Left lung (tissue), 10 donors: ENCODE measurements around the gene MARCHF2. TPM values are rescaled to one million over a fixed set of nuclear protein-coding genes. Genes with fewer than 3 reads are reported as not detected.
A peak's percentile ranks its signal among the peaks of the same experiment; 100 is the strongest.

Experiments
- ATAC-seq: fragments of 200-7000 bp; cut with Tn5 transposase; one replicate; pipeline ENCODE4 v1.9.1; 2020; ENCODE audit warnings: moderate library complexity
- DNase-seq, 4 donors: peaks; one replicate each; pipeline ENCODE4 v3.0.0-alpha.2; 2013 to 2020
- H3K27ac ChIP-seq, 2 donors: fragments of 200-600 bp; sonication (generic) in 1 of 2; one replicate each; pipeline versions ENCODE4 v1.5.0 to v1.8.0; 2020 to 2021
- H3K27me3 ChIP-seq, 2 donors: fragments of 200-600 bp; sonication (generic) in 1 of 2; one replicate each; pipeline versions ENCODE4 v1.5.0 to v1.8.0; 2020 to 2021
- H3K36me3 ChIP-seq, 2 donors: fragments of 200-600 bp; sonication (generic) in 1 of 2; one replicate each; pipeline versions ENCODE4 v1.5.0 to v1.8.0; 2020 to 2021
- H3K4me1 ChIP-seq, 2 donors: fragments of 200-600 bp; one replicate each; pipeline ENCODE4 v1.8.0; 2021
- H3K4me3 ChIP-seq, 2 donors: fragments of 200-600 bp; sonication (generic) in 1 of 2; one replicate each; pipeline versions ENCODE4 v1.5.0 to v1.8.0; 2020 to 2021; ENCODE audit warnings: mild to moderate bottlenecking in 1 of 2
- H3K9me3 ChIP-seq, 2 donors: fragments of 200-600 bp; sonication (generic) in 1 of 2; one replicate each; pipeline versions ENCODE4 v1.5.0 to v1.8.0; 2020 to 2021
- CTCF ChIP-seq, 2 donors: fragments of 200-600 bp; sonication (generic) in 1 of 2; IDR thresholded peaks; one replicate each; pipeline versions ENCODE4 v1.5.0 to v1.8.0; 2021; ENCODE audit warnings: antibody characterized with exemption in 2 of 2
- intact Hi-C, 2 donors: fragments of 100-400 bp; cut with DNase I; formaldehyde crosslinking; loops; one replicate each; pipeline versions ENCODE4 v1.11.2 to v1.14.2; 2022
- polyA plus RNA-seq, 6 donors: library from polyadenylated mRNA; unstranded; fragments of 120-200 nt; gene quantifications; one replicate each; pipeline ENCODE4 v1.2.1, GENCODE V29; 2013; ENCODE audit not compliant: insufficient read length in 6 of 6
- total RNA-seq, 2 donors: library from RNA; stranded (reverse); fragmentation: NEBNext Ultra II Directional; extraction: Animal tissue kit (Norgen Biotek cat#: 25700); gene quantifications; one replicate each; pipeline ENCODE4 v1.2.1, GENCODE V29; 2021
- donor health status: DM: no; HTN: yes; CAD: no.
- donor health status: DM: no; HTN: no; CAD: no.

Gene MARCHF2
- total and polyA plus RNA-seq, 8 donors: 9.1 to 54.6 (median 12.5) TPM

- Histone ChIP-seq H3K4me1 (peaks cover 48 to 92% of the 10 kb centered on the region in 2 donors), H3K4me3 (no peak overlapping the region), H3K36me3 (peaks cover 0 to 42% of the 10 kb centered on the region in 2 donors), H3K9me3 (no peaks in the 10 kb centered on the region), H3K27ac (no peak overlapping the region), H3K27me3 (no peaks in the 10 kb centered on the region)
- DNase-seq (no peak), ATAC-seq (no peak)
- no peak for TF ChIP-seq CTCF (IDR thresholded peaks at IDR 0.05)
- intact Hi-C loops: no loop called here
Measured at GRCh38 chr19:8457209-8457608, 44.1 kb downstream of the MARCHF2 start.

- H3K36me3 ChIP-seq: peaks cover 0 to 40% of the 10 kb centered on the region in 2 donors
- no peaks in the 10 kb centered on the region for H3K9me3 ChIP-seq
- no peak for TF ChIP-seq CTCF (IDR thresholded peaks at IDR 0.05)
- no peak overlapping the region for H3K27ac ChIP-seq
- intact Hi-C loops: no loop called here
- H3K4me3 ChIP-seq: no peak overlapping the region
- DNase-seq: no peak
- H3K4me1 ChIP-seq: peaks cover 41 to 91% of the 10 kb centered on the region in 2 donors
- ATAC-seq: no peak
- H3K27me3 ChIP-seq: no peaks in the 10 kb centered on the region
Measured at GRCh38 chr19:8457827-8458226, 44.7 kb downstream of the MARCHF2 start.

- peaks cover 38 to 91% of the 10 kb centered on the region in 2 donors for H3K4me1 ChIP-seq
- peak in 1 of 4 donors; percentile 53 for DNase-seq
- no peak overlapping the region for H3K4me3 ChIP-seq
- no peak for TF ChIP-seq CTCF (IDR thresholded peaks at IDR 0.05)
- intact Hi-C loops: no loop called here
- ATAC-seq: peak; percentile 80
- H3K9me3 ChIP-seq: no peaks in the 10 kb centered on the region
- no peaks in the 10 kb centered on the region for H3K27me3 ChIP-seq
- H3K27ac ChIP-seq: no peak overlapping the region
- H3K36me3 ChIP-seq: peaks cover 0 to 39% of the 10 kb centered on the region in 2 donors
Measured at GRCh38 chr19:8458380-8458779, 45.3 kb downstream of the MARCHF2 start.

GRCh38 chr19:8459095-8459494 lies 46.0 kb downstream of the MARCHF2 start:
- DNase-seq: no peak
- H3K27me3 ChIP-seq: no peaks in the 10 kb centered on the region
- peaks cover 38 to 90% of the 10 kb centered on the region in 2 donors for H3K4me1 ChIP-seq
- ATAC-seq: peak; percentile 8
- peak overlapping the region; percentile 6 to 44 for H3K27ac ChIP-seq
- H3K9me3 ChIP-seq: no peaks in the 10 kb centered on the region
- peaks cover 0 to 46% of the 10 kb centered on the region in 2 donors for H3K36me3 ChIP-seq
- H3K4me3 ChIP-seq: no peak overlapping the region
- intact Hi-C loops: no loop called here
- TF ChIP-seq CTCF (IDR thresholded peaks at IDR 0.05): no peak

- no peak overlapping the region for H3K4me3 ChIP-seq
- H3K9me3 ChIP-seq: no peaks in the 10 kb centered on the region
- intact Hi-C loops: no loop called here
- DNase-seq (no peak), ATAC-seq (peak; percentile 77)
- H3K36me3 ChIP-seq: peaks cover 0 to 52% of the 10 kb centered on the region in 2 donors
- H3K27ac ChIP-seq: peak overlapping the region; percentile 6 to 44
- H3K4me1 ChIP-seq: peaks cover 38 to 84% of the 10 kb centered on the region in 2 donors
- no peaks in the 10 kb centered on the region for H3K27me3 ChIP-seq
- TF ChIP-seq CTCF (IDR thresholded peaks at IDR 0.05): no peak
Measured at GRCh38 chr19:8459520-8460270, 46.6 kb downstream of the MARCHF2 start.
